Dedifferentiated amniotic fluid mesenchymal stem cell (primary cell): ENCODE measurements around the gene ZNF775.

Source experiments
- DNase-seq: peaks from one replicate; pipeline ENCODE4 v3.0.0-alpha.2; 2016; ENCODE audit errors: extremely low spot score

The ZNF775 gene

DNA sequence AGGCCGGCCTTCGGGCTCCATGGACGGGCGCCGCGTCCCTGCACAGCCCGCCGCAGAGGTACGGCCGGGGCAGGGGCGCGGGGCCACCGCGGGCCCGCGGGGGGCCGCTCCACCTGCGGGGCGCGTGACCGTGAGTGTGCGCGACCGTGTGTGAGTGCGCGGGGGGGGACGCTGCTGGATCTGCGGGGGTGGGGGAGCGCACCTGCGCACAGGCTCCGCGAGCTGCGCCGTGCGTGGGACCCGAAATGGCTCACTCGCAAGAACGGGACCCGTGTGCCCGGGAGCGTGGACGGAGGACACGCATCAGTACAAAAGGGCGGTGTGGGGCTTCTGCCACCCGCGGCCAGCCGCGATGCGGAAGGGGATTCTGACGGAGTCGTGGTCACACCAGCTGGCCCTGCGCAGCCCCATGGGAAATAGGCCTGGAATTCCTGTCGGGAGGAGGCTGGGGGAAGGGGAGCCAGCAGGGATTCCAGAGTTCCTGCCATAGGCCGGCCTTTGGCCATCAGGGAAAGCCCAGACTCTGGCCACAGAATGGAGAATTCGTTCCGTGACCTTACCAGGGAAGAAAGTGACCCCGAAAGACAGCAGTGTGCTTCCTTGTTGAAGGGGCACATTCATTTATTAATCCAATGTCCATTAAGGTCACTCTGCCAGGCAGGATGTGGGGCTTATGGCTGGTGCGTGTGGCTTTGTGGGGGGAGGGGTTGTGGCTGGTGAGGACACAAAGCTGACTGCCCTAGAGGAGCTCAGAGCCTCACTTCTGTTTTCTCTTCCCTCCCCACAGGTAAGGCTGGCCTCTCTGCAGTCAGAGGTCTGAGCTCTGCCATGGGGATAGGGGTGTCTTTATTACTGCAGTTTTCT lies 10.0 kb upstream of the ZNF775 start:
- DNase-seq, result peak; percentile 38

DNA sequence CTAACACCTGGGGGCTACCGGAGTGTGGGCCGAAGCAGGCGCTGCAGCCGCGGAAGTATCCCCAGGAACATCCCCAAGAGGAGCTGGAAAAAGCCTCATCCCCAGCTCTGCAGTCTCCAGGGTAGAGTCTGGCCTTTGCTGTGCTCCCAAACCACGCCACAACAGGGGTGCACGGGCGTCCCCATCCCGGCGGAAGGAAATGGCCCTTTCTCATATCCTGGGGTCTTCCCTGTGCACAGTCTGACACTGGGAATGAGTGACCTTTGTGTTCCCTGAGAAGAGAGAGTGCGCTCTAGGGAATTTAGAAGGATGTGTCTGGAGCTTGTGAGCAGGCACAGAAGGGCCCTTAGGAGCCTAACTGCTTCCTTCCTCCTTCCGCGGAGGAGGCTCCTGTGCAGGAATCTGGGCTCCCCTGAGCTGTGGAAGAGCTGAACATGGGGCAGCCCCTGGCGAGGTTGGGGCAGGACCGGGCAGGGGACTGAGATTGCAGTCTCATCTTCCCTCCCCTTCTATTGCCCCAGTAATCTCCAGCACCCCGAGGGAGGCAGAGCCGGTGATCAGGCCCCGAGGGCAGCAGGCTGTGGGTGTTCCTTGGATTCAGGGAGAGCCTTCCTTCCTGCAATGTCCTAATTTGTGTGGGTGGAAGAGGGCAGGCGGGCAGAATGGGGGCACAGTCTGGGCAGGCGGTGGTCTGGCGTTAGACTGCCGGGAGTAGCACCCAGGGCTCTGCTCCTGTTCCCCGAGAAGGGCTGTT lies 9.2 kb upstream of the ZNF775 start:
- DNase-seq, result no peak

DNA sequence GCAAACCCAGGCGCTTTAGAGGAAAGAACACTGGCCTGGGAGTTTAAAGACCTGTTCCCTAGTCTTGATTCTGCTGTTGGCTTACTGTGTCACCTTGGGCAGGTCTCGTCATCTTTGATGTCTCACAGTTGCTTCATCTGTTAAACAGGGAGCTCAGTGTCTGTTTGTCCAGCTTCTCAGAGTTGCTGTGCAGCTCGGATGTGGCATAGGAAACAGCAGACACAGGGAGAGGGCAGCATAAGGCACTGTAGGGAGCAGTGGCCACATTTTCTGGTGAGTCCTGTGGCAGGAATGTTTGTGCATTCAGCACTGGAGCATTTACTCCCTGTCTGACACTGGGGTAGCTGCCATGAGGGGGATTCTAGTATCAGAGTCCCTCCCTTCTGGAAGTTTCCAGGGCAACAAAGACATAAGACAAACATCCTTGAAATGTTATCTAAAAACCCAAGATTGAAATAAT lies 8.5 kb upstream of the ZNF775 start:
- peak; percentile 51 for DNase-seq

DNA sequence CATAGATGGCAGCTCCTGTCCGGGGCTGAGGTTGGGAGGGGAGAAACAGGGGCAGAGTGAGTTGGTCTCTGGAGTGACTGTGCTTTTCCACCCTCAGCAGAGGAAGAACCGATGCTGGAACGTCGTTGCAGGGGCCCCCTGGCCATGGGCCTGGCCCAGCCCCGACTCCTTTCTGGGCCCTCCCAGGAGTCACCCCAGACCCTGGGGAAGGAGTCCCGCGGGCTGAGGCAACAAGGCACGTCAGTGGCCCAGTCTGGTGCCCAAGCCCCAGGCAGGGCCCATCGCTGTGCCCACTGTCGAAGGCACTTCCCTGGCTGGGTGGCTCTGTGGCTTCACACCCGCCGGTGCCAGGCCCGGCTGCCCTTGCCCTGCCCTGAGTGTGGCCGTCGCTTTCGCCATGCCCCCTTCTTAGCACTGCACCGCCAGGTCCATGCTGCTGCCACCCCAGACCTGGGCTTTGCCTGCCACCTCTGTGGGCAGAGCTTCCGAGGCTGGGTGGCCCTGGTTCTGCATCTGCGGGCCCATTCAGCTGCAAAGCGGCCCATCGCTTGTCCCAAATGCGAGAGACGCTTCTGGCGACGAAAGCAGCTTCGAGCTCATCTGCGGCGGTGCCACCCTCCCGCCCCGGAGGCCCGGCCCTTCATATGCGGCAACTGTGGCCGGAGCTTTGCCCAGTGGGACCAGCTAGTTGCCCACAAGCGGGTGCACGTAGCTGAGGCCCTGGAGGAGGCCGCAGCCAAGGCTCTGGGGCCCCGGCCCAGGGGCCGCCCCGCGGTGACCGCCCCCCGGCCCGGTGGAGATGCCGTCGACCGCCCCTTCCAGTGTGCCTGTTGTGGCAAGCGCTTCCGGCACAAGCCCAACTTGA lies 7.8 kb upstream of the ZNF775 start:
- DNase-seq, result no peak

- DNase-seq, result no peak
Measured at GRCh38 chr7:150371996-150372270, 7.2 kb upstream of the ZNF775 start.

- no peak for DNase-seq
Measured at GRCh38 chr7:150372271-150373048, 6.7 kb upstream of the ZNF775 start.

DNA sequence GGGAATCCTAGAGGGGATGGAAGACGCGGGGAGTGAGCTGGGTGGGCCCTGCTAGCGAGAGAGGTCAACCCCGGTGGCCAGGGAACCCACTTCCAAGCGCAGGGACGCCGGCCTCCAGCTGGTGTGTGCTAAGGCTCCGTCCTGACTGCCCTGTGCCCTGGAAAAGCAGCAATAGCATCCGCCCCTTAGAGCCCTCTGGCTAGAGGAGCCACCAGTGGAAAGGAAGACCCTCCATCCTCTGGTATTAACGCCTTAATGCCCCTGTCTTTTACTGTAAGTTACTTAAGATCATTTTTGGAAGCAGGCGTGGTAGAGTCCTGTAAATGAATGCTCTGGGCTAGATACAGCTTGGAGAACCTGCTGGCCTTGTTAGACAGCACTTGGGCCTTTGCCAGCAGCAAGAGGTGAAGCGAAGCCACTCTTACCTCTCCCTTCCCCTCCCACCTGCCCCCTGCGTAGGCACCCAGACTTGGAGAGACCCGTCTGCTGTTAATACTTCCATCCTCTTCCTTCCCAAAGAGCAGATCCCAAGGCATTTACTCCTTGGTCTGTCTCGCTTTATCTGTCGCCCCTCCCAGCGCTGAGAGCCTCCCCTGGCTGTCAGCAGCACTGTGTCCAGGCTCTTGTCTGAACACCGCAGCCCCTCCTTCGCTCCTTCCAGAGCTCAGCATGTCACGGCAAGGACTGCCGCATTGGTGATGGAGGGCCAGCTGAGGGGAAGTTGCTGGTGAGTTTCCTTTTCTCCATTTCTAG lies 5.9 kb upstream of the ZNF775 start:
- no peak for DNase-seq

- no peak for DNase-seq
Measured at GRCh38 chr7:150374026-150374425, 5.1 kb upstream of the ZNF775 start.

DNA sequence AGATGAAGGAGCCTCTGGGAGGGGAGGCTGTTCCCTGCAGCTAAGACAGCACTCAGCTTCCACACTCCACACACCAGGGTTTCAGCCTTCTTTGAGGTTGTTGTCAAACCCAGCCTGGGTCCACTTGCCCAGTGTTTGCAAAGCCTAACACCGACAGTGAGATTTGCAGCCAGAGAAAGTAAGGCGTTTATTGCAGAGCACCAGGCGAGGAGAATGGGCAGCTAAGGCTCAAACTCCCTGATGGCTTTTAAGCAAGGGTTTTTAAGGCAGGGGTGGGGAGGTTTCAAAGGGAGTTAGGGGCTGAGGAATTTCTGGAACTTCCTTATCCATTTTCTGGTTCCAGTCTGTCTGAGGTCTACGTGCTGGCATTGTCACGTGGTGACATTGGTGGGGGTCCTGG lies 4.7 kb upstream of the ZNF775 start:
- DNase-seq, result no peak

DNA sequence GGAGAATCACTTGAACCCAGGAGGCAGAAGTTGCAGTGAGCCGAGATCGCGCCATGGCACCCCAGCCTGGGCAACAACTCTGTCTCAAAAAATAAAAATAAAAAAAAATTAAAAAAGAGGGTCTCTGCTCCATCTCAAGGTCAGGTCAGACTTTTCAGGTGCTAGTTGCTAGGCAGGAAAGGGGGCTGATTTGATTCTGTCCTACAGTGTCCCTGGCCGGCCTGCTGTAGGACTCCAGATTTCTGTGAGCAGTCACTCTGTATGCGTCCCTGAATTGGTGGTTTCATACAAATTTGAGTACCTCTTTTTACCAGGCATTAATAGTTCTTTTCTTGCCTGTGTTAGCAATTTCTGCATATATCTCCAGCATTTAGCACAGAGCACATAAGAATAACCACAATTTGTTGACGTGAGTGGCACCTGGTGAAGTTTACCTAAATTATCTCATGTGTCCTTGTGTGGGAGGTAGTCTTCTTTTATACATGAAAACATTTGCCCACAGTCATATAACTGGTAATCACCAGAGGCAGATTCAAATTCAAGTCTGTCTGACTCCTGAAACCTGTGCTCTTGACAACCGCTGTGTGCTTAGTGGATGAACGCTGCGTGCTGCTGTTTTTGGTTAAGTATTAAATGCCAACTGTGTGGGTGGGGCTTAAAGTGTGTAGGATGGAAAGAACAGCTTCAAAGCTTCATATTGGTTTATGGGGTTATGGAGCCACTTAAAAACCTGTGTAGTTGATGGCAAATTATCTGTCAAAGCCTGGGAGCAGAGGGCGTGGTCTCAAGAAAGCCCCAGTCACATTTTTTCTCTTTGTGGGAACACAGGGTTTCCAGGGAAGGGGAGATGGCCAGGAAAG lies 3.2 kb upstream of the ZNF775 start:
- no peak for DNase-seq

- no peak for DNase-seq
Measured at GRCh38 chr7:150376560-150376959, 2.6 kb upstream of the ZNF775 start.

GRCh38 chr7:150377196-150377595 lies 1.9 kb upstream of the ZNF775 start:
- no peak for DNase-seq

DNA sequence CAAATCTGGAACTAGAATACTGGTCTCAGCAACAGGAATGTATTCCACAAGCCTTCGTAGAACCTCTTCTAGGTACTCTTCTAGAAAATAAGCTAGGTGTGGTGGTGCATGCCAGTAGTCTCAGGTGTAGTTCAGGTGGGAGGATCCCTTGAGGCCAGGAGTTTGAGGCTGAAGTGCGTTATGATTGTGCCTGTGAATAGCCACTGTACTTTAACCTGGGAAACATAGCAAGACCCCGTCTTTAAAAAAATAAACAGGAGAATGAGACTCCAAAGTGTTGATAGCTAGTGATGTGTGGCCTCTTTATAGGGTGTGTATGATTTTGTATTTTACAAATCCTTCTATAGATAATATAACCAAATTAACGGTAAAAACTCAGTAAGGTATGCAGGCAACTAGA lies 1.5 kb upstream of the ZNF775 start:
- no peak for DNase-seq

DNA sequence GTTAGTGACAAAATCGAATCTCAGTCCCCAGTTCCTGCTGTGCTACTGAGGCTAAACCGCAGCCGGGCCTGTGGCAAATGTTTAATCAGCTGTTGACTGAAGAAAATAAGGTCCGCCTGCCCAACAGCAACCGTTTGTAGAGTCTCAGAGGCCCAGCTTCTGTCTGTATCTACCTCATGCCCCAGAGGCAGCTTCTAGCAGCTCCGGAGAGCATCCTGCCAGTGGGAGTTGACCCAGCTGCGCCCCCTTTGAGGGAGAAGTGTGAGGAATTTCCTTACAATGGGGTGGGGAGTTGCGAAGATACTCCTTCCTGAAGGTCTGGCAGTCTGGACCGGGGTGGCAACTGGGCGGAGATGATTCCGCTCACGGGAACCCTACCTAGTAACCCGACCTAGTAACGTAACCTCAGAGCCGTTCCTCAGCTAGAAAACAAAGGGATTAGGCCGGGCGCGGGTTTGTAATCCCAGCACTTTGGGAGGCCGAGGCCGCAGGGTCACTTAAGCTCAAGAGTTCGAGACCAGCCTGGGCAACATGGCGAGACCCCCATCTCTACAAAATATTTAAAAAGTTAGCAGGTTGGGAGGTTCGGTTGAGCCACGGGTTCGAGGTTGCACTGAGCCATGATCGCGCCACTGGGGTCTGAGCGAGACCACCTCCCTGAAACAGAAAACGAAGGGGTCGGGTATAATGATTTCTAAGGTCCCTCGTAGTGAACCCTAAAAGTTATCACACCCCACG lies 846 bp upstream of the ZNF775 start:
- no peak for DNase-seq

GRCh38 chr7:150379441-150380379 lies 580 bp downstream of the ZNF775 start:
- no peak for DNase-seq

GRCh38 chr7:150380463-150380862 lies 1.3 kb downstream of the ZNF775 start:
- DNase-seq, result no peak

GRCh38 chr7:150381096-150381495 lies 2.0 kb downstream of the ZNF775 start:
- no peak for DNase-seq

GRCh38 chr7:150381785-150382122 lies 2.6 kb downstream of the ZNF775 start:
- no peak for DNase-seq
